Measurements from ENCODE around the gene THBS3. TPM values are rescaled to one million over a fixed set of nuclear protein-coding genes. Genes with fewer than 3 reads are reported as not detected.

The THBS3 gene
- polyA plus RNA-seq, 1 donor (not counting 4 experiments of a cell fraction or from before 2014, with no cell fraction given): 16.2 TPM

DNA sequence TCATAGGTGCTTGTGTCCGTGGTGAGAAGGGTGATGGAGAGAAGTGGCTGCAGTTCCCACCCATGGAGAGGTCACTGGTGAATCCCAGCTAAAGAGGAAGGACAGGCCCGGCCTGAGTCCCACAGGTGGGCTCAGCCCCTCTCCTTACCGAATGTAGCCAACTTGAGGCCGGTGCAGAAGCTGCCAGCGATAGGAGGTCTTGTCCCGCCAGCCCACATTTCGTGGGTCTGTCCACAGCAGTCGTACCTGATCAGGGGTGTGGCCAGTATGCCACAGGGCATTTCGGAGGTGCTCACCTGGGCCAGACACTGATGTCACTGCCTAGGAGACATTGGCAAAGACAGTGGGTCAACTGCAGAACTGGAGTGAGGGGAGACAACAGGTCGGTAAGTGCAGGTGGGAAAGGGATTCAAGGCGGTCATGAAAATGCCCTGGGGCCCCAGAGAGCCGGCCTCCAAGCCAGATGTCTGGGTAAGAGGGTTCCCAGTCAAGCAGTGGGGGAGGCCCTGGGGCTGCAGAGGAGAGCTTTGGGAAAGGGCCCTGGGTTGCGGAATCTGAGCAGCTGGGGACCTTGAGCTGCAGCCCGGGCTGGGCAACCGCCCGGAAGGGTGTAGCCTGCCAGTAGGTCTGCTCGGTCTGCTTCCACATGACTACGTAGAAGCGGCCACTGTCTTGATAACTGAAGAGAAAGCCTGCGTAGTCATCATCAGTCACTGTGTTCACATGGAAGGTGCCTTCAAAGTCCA lies 10.6 kb downstream of the THBS3 start:
- Histone ChIP-seq H3K27ac (ENCODE audit: control insufficient read depth, insufficient read depth, low read length) (no peak overlapping the region), H3K9ac (ENCODE audit: control insufficient read depth, extremely low read depth, insufficient read depth, low read length) (no peak overlapping the region), H3K4me2 (ENCODE audit: control insufficient read depth, extremely low read depth, insufficient read depth, low read depth, low read length) (no peak overlapping the region), H4K20me1 (ENCODE audit: control insufficient read depth, extremely low read depth, insufficient read depth, low read length) (no peaks in the 10 kb centered on the region), H3K36me3 (ENCODE audit: control insufficient read depth in 2 of 2, extremely low read depth in 1 of 2, insufficient read depth in 2 of 2, low read length in 2 of 2) (peaks cover 4 to 10% of the 10 kb centered on the region in 2 experiments), H3K27me3 (ENCODE audit: control insufficient read depth, extremely low read depth, insufficient read depth, low read length) (no peaks in the 10 kb centered on the region), H3K9me3 (ENCODE audit: control insufficient read depth, low read depth, low read length) (no peaks in the 10 kb centered on the region), H3K4me3 (ENCODE audit: control insufficient read depth in 2 of 3, extremely low read depth in 1 of 3, insufficient read depth in 2 of 3, low read depth in 1 of 3, low read length in 3 of 3) (no peak overlapping the region), H2AFZ (ENCODE audit: control insufficient read depth, low read length) (no peak overlapping the region), H3K4me1 (ENCODE audit: control insufficient read depth, extremely low read depth, insufficient read depth, low read length) (peaks cover 24% of the 10 kb centered on the region), H3K79me2 (ENCODE audit: control insufficient read depth, insufficient read depth, low read length) (no peaks in the 10 kb centered on the region), H3K9me1 (ENCODE audit: control insufficient read depth, extremely low read depth, insufficient read depth, low read length) (no peaks in the 10 kb centered on the region)
- no peak for DNase-seq (ENCODE audit: low read depth, low spot score)
- FAIRE-seq: no peak
- dilution Hi-C loops (cut with MboI; ENCODE audit: extremely low pct_ligation_motif_present, low sequenced_read_pairs): no loop called here
- TF ChIP-seq, protein P1, sequence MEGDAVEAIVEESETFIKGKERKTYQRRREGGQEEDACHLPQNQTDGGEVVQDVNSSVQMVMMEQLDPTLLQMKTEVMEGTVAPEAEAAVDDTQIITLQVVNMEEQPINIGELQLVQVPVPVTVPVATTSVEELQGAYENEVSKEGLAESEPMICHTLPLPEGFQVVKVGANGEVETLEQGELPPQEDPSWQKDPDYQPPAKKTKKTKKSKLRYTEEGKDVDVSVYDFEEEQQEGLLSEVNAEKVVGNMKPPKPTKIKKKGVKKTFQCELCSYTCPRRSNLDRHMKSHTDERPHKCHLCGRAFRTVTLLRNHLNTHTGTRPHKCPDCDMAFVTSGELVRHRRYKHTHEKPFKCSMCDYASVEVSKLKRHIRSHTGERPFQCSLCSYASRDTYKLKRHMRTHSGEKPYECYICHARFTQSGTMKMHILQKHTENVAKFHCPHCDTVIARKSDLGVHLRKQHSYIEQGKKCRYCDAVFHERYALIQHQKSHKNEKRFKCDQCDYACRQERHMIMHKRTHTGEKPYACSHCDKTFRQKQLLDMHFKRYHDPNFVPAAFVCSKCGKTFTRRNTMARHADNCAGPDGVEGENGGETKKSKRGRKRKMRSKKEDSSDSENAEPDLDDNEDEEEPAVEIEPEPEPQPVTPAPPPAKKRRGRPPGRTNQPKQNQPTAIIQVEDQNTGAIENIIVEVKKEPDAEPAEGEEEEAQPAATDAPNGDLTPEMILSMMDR (optimal IDR thresholded peaks at IDR 0.05 in 1 of 3, IDR thresholded peaks at IDR 0.05 in 1 of 3, conservative IDR thresholded peaks at IDR 0.05 in 1 of 3; ENCODE audit: extremely low read depth in 1 of 3, insufficient read depth in 2 of 3, low read length in 3 of 3): no peak
- TF ChIP-seq EZH2 (IDR thresholded peaks at IDR 0.05; ENCODE audit: low read length): no peak

DNA sequence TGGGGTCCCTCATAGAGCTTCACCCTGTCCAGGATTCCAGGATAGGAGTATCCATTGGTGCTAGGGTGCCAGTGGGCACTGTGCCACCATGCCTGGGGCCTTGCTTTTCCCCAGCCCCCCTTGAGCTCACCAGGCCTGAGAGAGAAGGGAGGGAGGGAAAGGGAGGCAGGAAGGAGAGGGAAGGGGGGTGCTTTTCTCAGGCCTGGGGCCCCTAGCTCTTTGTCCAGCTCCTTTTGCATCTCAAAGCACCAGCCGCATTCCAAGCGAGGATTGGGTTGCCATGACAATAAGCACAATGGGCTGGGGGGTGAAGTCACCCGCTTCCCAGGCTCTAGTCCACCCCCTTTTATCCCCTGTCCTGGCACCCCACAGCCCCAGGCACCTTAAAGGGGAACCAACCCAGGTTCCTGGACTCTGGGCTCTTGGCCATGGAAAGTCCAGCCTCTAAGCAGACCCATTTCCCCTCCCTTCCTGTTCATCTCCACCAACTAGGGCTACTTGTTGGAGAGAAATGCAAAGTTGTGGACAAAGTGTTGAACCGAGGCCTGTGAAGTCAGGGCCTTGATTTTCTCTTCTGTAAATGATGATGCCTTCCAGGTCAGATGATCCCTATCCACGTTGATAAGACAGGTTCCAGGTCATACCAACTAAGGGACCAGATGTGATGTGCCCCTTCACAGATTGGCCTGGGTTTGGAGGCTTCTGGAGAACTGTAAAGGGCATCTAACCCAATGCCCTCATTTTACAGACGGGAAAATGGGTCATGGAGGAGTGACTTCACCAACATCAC lies 11.4 kb downstream of the THBS3 start:
- Histone ChIP-seq H4K20me1 (ENCODE audit: control insufficient read depth, extremely low read depth, insufficient read depth, low read length) (no peaks in the 10 kb centered on the region), H3K36me3 (ENCODE audit: control insufficient read depth in 2 of 2, extremely low read depth in 1 of 2, insufficient read depth in 2 of 2, low read length in 2 of 2) (peaks cover 2 to 6% of the 10 kb centered on the region in 2 experiments), H3K4me2 (ENCODE audit: control insufficient read depth, extremely low read depth, insufficient read depth, low read depth, low read length) (no peak overlapping the region), H3K4me1 (ENCODE audit: control insufficient read depth, extremely low read depth, insufficient read depth, low read length) (peaks cover 24% of the 10 kb centered on the region), H3K27me3 (ENCODE audit: control insufficient read depth, extremely low read depth, insufficient read depth, low read length) (no peaks in the 10 kb centered on the region), H3K27ac (ENCODE audit: control insufficient read depth, insufficient read depth, low read length) (no peak overlapping the region), H3K9ac (ENCODE audit: control insufficient read depth, extremely low read depth, insufficient read depth, low read length) (no peak overlapping the region), H3K9me3 (ENCODE audit: control insufficient read depth, low read depth, low read length) (no peaks in the 10 kb centered on the region), H3K9me1 (ENCODE audit: control insufficient read depth, extremely low read depth, insufficient read depth, low read length) (no peaks in the 10 kb centered on the region), H3K4me3 (ENCODE audit: control insufficient read depth in 2 of 3, extremely low read depth in 1 of 3, insufficient read depth in 2 of 3, low read depth in 1 of 3, low read length in 3 of 3) (no peak overlapping the region), H2AFZ (ENCODE audit: control insufficient read depth, low read length) (no peak overlapping the region), H3K79me2 (ENCODE audit: control insufficient read depth, insufficient read depth, low read length) (no peaks in the 10 kb centered on the region)
- DNase-seq (ENCODE audit: low read depth, low spot score) (no peak), FAIRE-seq (no peak)
- dilution Hi-C loops (cut with MboI; ENCODE audit: extremely low pct_ligation_motif_present, low sequenced_read_pairs): no loop called here
- no peak for TF ChIP-seq EZH2 (IDR thresholded peaks at IDR 0.05; ENCODE audit: low read length)
